OCI-LY3 (cell line): ENCODE results near the gene CEP19.

Source experiments
- CTCF ChIP-seq: fragments of 200-600, 300-600 bp; sonication (generic); IDR thresholded peaks from 2 replicates; pipeline ENCODE4 v1.5.1; 2014; ENCODE audit warnings: antibody characterized with exemption, low read length, low read depth
- EZH2phosphoT487 ChIP-seq: fragments of 200-600 bp; shearing (Covaris generic); IDR thresholded peaks from 2 replicates; pipeline ENCODE4 v1.6.1; 2018; ENCODE audit warnings: antibody characterized with exemption, mixed run types, low read depth

GRCh38 chr3:196673632-196674031 is 38.4 kb downstream of the CEP19 start:
- no peak for TF ChIP-seq CTCF
- TF ChIP-seq EZH2phosphoT487, result no peak
